ENCODE measurements around the gene PCBP1. TPM values are rescaled to one million over a fixed set of nuclear protein-coding genes. Genes with fewer than 3 reads are reported as not detected.

Gene PCBP1
- total and polyA plus RNA-seq, 9 of the 15 experiments (the other 6 are each of a cell fraction or from before 2014, with no cell fraction given), result 19.2 to 407 (median 78.1) TPM

- no peak for TF ChIP-seq GABPB1 (CRISPR knock-in tag; IDR thresholded peaks at IDR 0.05)
- TF ChIP-seq XRCC3 (IDR thresholded peaks at IDR 0.05), result no peak
- TF ChIP-seq ZNF140 (CRISPR knock-in tag; IDR thresholded peaks at IDR 0.05), result no peak
- TF ChIP-seq PRDM10 (IDR thresholded peaks at IDR 0.05; ENCODE audit: partially characterized antibody), result peak; percentile 6
- no peak for TF ChIP-seq POLR2AphosphoS2 (IDR thresholded peaks at IDR 0.05; ENCODE audit: low read length)
- TF ChIP-seq ZNF561 (CRISPR knock-in tag; conservative IDR thresholded peaks at IDR 0.05), result no peak
- TF ChIP-seq GTF2A2 (tag; IDR thresholded peaks at IDR 0.05), result peak; percentile 70; the same call in 1 of the 2 replicates
- no peak for TF ChIP-seq CBX8 (IDR thresholded peaks at IDR 0.05; ENCODE audit: borderline replicate concordance, extremely low read depth, low read depth, low read length, poor library complexity, severe bottlenecking)
- no peak for TF ChIP-seq FOXA3 (CRISPR knock-in tag; conservative IDR thresholded peaks at IDR 0.05 in 1 of 2, IDR thresholded peaks at IDR 0.05 in 1 of 2)
- no peak for TF ChIP-seq ZNF764 (CRISPR knock-in tag; IDR thresholded peaks at IDR 0.05; ENCODE audit: low read depth)
- TF ChIP-seq USF1 (CRISPR knock-in tag; IDR thresholded peaks at IDR 0.05), result no peak
- TF ChIP-seq TRIM28 (IDR thresholded peaks at IDR 0.05), result no peak
- no peak for TF ChIP-seq YBX1 (IDR thresholded peaks at IDR 0.05)
- no peak for TF ChIP-seq HOXB6 (CRISPR knock-in tag; IDR thresholded peaks at IDR 0.05; ENCODE audit: borderline replicate concordance)
- no peak for TF ChIP-seq ZKSCAN1 (IDR thresholded peaks at IDR 0.05; ENCODE audit: low read depth, low read length)
- TF ChIP-seq TRIM24 (IDR thresholded peaks at IDR 0.05), result no peak
- no peak for TF ChIP-seq ASH1L (IDR thresholded peaks at IDR 0.05; ENCODE audit: borderline replicate concordance, low read depth, partially characterized antibody)
- no peak; the same call in none of the 2 replicates for TF ChIP-seq MAFG (tag; conservative IDR thresholded peaks at IDR 0.05)
- no peak for TF ChIP-seq HNRNPL (IDR thresholded peaks at IDR 0.05; ENCODE audit: low read depth, low read length)
- 0 out of 2 replicates have a peak, but pooled peaks have one; percentile 30 for TF ChIP-seq GATAD2A (IDR thresholded peaks at IDR 0.05)
- TF ChIP-seq CCAR2 (IDR thresholded peaks at IDR 0.05; ENCODE audit: low read depth, low read length), result no peak
- no peak for TF ChIP-seq ELK3 (CRISPR knock-in tag; IDR thresholded peaks at IDR 0.05)
- TF ChIP-seq FOXM1 (IDR thresholded peaks at IDR 0.05; ENCODE audit: low read depth), result no peak
- TF ChIP-seq FOXM1 (CRISPR knock-in tag; IDR thresholded peaks at IDR 0.05; ENCODE audit: low read depth), result no peak
- TF ChIP-seq NRF1 (conservative IDR thresholded peaks at IDR 0.05 in 1 of 2, IDR thresholded peaks at IDR 0.05 in 1 of 2), result no peak
These were observed 45.2 kb downstream of the PCBP1 start (continued) for GRCh38 chr2:70132244-70133126.

All from K562 (cell line).